Subcutaneous abdominal adipose tissue (tissue), 5 donors: ENCODE measurements around the gene B4GALT6.

Experiments used
- H3K27ac ChIP-seq: one replicate; pipeline ENCODE4 v1.7.0; 2013; ENCODE audit warnings: low read depth, mild to moderate bottlenecking, inconsistent platforms, low read length, moderate library complexity
- H3K27me3 ChIP-seq, 5 donors: one replicate each; pipeline ENCODE4 v1.7.0; 2013; ENCODE audit warnings: low read length in 5 of 5, inconsistent platforms in 1 of 5; ENCODE audit not compliant: control insufficient read depth in 5 of 5, insufficient read depth in 4 of 5
- H3K36me3 ChIP-seq, 5 donors: one replicate each; pipeline ENCODE4 v1.7.0; 2013; ENCODE audit warnings: low read length in 5 of 5; ENCODE audit not compliant: control insufficient read depth in 5 of 5, insufficient read depth in 5 of 5
- H3K4me1 ChIP-seq, 5 donors: one replicate each; pipeline ENCODE4 v1.7.0; 2013; ENCODE audit warnings: low read length in 5 of 5, mild to moderate bottlenecking in 3 of 5, moderate library complexity in 1 of 5; ENCODE audit not compliant: control insufficient read depth in 5 of 5, insufficient read depth in 5 of 5
- H3K4me3 ChIP-seq, 5 donors: one replicate each; pipeline ENCODE4 v1.7.0; 2013; ENCODE audit warnings: low read length in 5 of 5, low read depth in 1 of 5
- H3K9ac ChIP-seq, 5 donors: one replicate each; pipeline ENCODE4 v1.7.0; 2013; ENCODE audit warnings: low read length in 5 of 5, mild to moderate bottlenecking in 4 of 5, moderate library complexity in 3 of 5
- H3K9me3 ChIP-seq, 5 donors: one replicate each; pipeline ENCODE4 v1.7.0; 2013; ENCODE audit warnings: low read length in 5 of 5; ENCODE audit not compliant: control insufficient read depth in 5 of 5
- donor health status: healthy.
- donor health status: healthy.
- donor health status: healthy.
- donor health status: healthy.
- donor health status: healthy.

The B4GALT6 gene

GRCh38 chr18:31694297-31694696 is 9.9 kb upstream of the B4GALT6 start:
- no peak overlapping the region for H3K9ac ChIP-seq
- H3K36me3 ChIP-seq = no peaks in the 10 kb centered on the region
- H3K4me3 ChIP-seq = no peak overlapping the region
- no peaks in the 10 kb centered on the region for H3K27me3 ChIP-seq
- H3K27ac ChIP-seq = peak overlapping the region; percentile 41
- peaks cover 0 to 13% (median 5%) of the 10 kb centered on the region in 5 donors for H3K9me3 ChIP-seq
- H3K4me1 ChIP-seq = peaks cover 0 to 14% (median 5%) of the 10 kb centered on the region in 5 donors

GRCh38 chr18:31688606-31689005 is 4.2 kb upstream of the B4GALT6 start:
- H3K27ac ChIP-seq = no peak overlapping the region
- peaks cover 0 to 19% (median 13%) of the 10 kb centered on the region in 5 donors for H3K4me1 ChIP-seq
- no peak overlapping the region for H3K9ac ChIP-seq
- H3K27me3 ChIP-seq = no peaks in the 10 kb centered on the region
- no peak overlapping the region for H3K4me3 ChIP-seq
- no peaks in the 10 kb centered on the region for H3K9me3 ChIP-seq
- H3K36me3 ChIP-seq = no peaks in the 10 kb centered on the region

DNA sequence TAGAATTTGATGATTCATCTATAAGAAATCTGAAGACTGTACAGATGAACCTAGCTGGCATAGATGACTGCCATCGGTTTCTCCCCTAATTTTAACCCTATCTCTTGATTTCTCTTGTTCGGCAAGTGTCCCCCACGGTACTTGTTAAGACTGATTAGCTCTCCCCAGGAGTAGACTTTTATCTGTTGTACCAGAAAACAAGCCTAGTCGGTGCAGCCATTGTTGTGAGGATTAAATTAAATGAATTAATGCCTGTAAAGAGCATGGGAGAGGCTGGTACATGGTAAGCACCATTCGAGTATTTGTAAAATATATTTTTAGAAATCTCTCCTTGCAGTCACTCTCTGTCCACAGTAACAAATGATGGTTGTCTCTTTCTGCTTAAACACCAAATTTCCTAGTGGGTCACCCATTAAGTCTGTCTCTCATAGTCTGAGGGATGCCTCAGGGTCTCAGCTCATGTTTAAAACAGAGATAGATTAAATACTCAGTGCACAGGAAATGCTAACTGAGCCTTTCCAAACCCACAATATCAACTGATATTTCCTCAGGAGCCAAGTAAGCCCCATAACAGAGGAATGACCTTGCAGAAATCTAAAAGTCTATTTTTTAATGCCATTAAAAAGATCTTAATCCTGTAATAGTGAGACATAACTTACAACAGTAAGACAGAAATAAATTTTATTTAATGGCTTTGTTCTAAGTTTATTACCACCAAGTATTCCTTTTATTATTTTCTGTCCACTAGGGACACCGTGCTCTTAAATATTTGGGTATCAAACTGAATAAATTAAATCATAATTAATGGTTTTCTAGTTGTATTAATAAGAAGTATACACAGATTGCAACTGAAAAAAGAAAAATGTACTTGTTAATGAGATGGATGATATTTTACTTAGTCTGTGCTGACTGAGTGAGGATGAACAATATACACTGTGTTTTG is 2.9 kb upstream of the B4GALT6 start:
- no peaks in the 10 kb centered on the region for H3K27me3 ChIP-seq
- peaks cover 0 to 20% (median 14%) of the 10 kb centered on the region in 5 donors for H3K4me1 ChIP-seq
- H3K4me3 ChIP-seq = no peak overlapping the region
- no peaks in the 10 kb centered on the region for H3K9me3 ChIP-seq
- no peaks in the 10 kb centered on the region for H3K36me3 ChIP-seq
- no peak overlapping the region for H3K27ac ChIP-seq
- no peak overlapping the region for H3K9ac ChIP-seq

DNA sequence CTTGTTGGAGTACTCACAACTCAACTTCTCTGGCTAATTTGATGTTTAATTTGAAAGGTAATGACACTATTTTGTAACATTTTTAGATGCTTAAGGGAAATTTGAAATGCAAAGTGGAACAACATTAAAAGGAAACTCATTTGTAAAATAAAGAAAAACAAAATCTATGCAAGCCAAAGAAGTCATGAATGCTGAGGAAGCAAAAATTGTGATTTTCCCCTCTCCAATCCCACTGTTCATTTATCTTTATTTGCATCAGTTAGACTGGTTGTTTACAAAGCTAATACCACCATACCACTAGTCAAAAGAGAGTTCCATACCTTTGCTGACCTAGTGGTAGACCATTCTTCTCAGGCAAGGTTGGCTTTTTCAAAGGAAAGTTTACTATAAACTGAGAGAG is 2.2 kb upstream of the B4GALT6 start:
- H3K36me3 ChIP-seq = no peaks in the 10 kb centered on the region
- H3K27me3 ChIP-seq = no peaks in the 10 kb centered on the region
- H3K27ac ChIP-seq = no peak overlapping the region
- H3K4me1 ChIP-seq = peaks cover 0 to 20% (median 14%) of the 10 kb centered on the region in 5 donors
- H3K9me3 ChIP-seq = no peaks in the 10 kb centered on the region
- H3K4me3 ChIP-seq = no peak overlapping the region
- no peak overlapping the region for H3K9ac ChIP-seq

DNA sequence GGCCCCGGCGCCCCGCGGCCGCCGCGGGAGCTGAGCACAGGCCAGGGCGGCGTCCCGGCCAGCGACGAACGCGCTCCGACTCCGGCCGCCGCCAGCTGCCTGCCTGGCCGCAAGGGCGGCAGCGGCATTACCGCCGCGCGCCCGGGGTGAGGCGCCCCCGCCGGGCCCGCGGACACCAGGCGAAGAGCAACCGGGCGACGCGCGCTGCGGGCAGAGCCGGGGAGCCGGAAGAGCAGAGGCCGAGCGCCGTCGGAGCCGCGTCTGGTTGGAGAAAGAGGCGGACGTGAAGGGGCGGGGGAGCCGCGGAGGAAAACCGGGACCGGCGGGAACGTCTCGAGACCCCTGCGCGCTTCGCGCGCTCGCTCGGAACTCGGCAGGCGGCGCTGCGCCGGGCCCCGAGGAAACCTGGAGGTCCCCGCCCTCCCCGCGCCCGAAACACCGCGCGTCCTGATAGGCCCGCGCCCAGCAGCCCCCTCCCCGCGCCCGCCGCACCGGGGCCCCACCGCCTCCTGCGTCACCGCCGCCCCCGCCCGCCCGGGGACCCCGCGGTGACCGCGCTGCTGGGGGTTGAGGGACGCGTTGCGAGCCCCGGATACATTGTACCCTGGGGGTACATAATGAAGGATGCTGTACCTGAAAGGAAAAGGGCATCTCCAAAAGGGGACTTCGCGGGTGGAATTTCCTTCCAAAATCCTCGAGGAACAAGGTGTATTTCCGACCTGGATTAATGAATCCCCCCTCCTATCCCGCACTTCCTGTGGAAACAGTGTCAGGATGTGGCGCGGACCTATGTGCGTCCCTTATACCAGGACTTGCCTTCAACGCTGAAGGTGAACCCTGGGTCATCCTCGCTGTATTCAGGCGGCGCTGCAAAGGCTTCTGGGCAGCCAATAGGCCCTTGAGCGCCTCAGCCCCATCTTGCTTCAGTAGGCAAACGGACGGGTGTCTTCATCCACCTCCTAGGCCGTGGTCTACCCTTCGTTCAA is 1.0 kb upstream of the B4GALT6 start:
- Histone ChIP-seq H3K36me3 (no peaks in the 10 kb centered on the region), H3K27ac (peak overlapping the region; percentile 63), H3K9ac (peak overlapping the region in 3 of 5 donors; percentile 6 to 77 (median 58))

DNA sequence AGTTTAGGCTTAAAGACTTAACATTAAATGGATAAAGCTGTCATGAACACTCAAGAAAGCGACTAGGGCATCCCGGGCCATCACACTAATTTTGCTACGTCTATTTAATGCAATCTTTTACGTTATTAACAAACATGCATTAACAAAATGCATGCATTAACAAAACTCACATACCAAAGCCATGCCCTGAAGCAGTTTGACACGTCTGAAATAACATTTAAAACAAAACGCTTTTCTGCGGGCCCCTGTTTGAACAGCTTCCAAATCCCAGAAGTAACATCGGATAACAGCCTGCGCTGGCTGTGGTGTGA is 458 bp downstream of the B4GALT6 start:
- Histone ChIP-seq H3K36me3 (no peaks in the 10 kb centered on the region), H3K27me3 (no peaks in the 10 kb centered on the region), H3K9ac (peak overlapping the region in 4 of 5 donors; percentile 60 to 76 (median 71)), H3K9me3 (no peaks in the 10 kb centered on the region), H3K4me3 (peak overlapping the region; percentile 69 to 80 (median 73)), H3K27ac (peak overlapping the region; percentile 64), H3K4me1 (peaks cover 0 to 37% (median 24%) of the 10 kb centered on the region in 5 donors)

More for the DNA sequence above, 1.0 kb upstream of the B4GALT6 start:
- Histone ChIP-seq H3K27me3 (no peaks in the 10 kb centered on the region), H3K9me3 (no peaks in the 10 kb centered on the region), H3K4me1 (peaks cover 0 to 24% (median 14%) of the 10 kb centered on the region in 5 donors), H3K4me3 (peak overlapping the region; percentile 69 to 87 (median 77))

DNA sequence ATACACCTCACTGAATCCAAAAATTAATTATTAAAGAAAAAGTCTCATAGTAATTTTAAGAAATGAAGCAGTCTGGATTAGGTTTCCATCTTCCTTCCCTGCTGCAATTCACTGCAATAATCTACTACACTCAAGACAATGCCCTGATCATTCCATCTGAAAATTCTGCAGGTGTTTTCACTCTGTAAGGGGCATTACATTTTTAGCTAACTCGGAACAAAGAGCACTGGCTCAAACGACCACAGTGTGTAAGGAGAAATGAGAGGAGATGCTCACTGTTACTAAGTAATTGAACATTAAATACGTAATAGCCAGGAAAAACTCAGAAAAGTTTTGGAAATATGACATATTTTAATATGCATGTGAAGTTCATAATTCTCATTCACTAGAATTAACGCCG is 1.3 kb downstream of the B4GALT6 start:
- H3K9me3 ChIP-seq = no peaks in the 10 kb centered on the region
- peaks cover 0 to 38% (median 29%) of the 10 kb centered on the region in 5 donors for H3K4me1 ChIP-seq
- H3K36me3 ChIP-seq = no peaks in the 10 kb centered on the region
- no peak overlapping the region for H3K27ac ChIP-seq
- H3K9ac ChIP-seq = no peak overlapping the region
- H3K27me3 ChIP-seq = no peaks in the 10 kb centered on the region
- no peak overlapping the region for H3K4me3 ChIP-seq

DNA sequence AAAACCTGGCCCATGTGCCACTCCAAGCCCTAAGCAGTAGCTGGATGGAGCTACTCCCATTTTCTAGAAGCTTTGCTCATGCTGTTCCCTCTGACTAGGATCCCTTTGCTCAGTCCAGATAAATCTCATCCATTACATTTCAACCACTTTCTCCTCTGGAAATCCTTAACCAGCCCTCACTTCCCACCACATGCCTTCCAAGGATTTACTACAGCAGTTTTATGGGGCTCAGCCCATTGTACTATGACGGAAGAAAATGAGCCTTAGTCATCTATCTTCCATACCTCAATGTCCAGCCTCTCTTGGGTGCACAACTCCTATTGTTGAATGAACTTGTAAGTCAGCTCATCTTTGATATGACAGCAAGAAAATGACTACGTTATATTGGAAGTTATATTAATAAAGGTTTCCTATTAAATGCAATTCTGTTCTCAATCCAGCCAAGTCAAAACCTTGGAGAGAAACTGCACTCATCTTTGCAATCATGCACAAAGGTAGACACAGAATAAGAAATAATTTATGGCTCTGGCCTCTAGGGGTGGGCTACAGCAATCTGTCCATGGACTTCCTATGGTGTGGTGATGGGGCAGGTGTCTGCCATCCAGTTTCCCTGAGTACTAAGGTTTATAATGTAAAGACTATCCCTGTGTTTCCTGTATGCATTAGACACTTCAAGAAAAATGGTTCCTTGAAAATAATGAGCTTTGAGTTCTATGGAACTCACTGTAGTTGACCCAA is 3.4 kb downstream of the B4GALT6 start:
- H3K27ac ChIP-seq = peak overlapping the region; percentile 59
- H3K36me3 ChIP-seq = no peaks in the 10 kb centered on the region
- no peaks in the 10 kb centered on the region for H3K9me3 ChIP-seq
- H3K9ac ChIP-seq = no peak overlapping the region
- H3K4me1 ChIP-seq = peaks cover 0 to 35% (median 29%) of the 10 kb centered on the region in 5 donors
- no peak overlapping the region for H3K4me3 ChIP-seq
- no peaks in the 10 kb centered on the region for H3K27me3 ChIP-seq

DNA sequence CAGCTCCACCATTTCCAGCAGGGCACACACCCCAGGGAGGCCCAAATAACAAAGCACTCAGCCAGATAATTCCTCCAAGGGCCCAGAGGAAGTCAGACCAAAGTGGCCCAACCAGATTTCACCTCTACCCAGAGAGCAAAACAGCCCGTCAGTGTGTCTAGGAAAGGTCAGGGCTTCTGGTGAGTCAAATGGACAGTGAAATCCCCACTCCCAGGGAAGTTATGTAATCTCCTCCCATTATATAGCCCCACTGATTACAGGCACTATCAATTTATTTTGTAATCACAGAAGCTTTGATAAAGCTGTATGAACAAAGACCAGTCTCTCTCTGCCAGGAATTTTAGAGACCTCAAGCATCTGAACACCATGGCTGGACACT is 4.0 kb downstream of the B4GALT6 start:
- H3K4me3 ChIP-seq = no peak overlapping the region
- H3K9ac ChIP-seq = no peak overlapping the region
- no peaks in the 10 kb centered on the region for H3K9me3 ChIP-seq
- H3K4me1 ChIP-seq = peaks cover 0 to 30% (median 24%) of the 10 kb centered on the region in 5 donors
- peak overlapping the region; percentile 59 for H3K27ac ChIP-seq
- no peaks in the 10 kb centered on the region for H3K36me3 ChIP-seq
- no peaks in the 10 kb centered on the region for H3K27me3 ChIP-seq
